ENCODE measurements around the gene PAPPA. TPM values are rescaled to one million over a fixed set of nuclear protein-coding genes. Genes with fewer than 3 reads are reported as not detected.

PAPPA gene
- total RNA-seq, 2 experiments from 2014 or later, result not detected

- TF ChIP-seq, protein P1, sequence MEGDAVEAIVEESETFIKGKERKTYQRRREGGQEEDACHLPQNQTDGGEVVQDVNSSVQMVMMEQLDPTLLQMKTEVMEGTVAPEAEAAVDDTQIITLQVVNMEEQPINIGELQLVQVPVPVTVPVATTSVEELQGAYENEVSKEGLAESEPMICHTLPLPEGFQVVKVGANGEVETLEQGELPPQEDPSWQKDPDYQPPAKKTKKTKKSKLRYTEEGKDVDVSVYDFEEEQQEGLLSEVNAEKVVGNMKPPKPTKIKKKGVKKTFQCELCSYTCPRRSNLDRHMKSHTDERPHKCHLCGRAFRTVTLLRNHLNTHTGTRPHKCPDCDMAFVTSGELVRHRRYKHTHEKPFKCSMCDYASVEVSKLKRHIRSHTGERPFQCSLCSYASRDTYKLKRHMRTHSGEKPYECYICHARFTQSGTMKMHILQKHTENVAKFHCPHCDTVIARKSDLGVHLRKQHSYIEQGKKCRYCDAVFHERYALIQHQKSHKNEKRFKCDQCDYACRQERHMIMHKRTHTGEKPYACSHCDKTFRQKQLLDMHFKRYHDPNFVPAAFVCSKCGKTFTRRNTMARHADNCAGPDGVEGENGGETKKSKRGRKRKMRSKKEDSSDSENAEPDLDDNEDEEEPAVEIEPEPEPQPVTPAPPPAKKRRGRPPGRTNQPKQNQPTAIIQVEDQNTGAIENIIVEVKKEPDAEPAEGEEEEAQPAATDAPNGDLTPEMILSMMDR (conservative IDR thresholded peaks at IDR 0.05; ENCODE audit: low read length), result no peak
- no peak for TF ChIP-seq EZH2phosphoT487 (IDR thresholded peaks at IDR 0.05; ENCODE audit: borderline replicate concordance, low read depth, low read length)
- POLR2A ChIA-PET, result no interaction called here
- Histone ChIP-seq H3K9me3 (ENCODE audit: low read length) (no peaks in the 10 kb centered on the region), H3K27ac (ENCODE audit: low read depth, low read length, poor library complexity, severe bottlenecking) (no peak overlapping the region), H3K79me2 (ENCODE audit: insufficient read depth, low read depth, low read length) (no peaks in the 10 kb centered on the region), H3K36me3 (ENCODE audit: insufficient read depth, low read length) (no peaks in the 10 kb centered on the region), H3K9me2 (ENCODE audit: insufficient read depth, low read length) (no peaks in the 10 kb centered on the region), H2AFZ (ENCODE audit: low read length) (no peak overlapping the region), H3K4me2 (ENCODE audit: low read length) (no peak overlapping the region), H3K4me1 (ENCODE audit: insufficient read depth, low read length, poor library complexity, severe bottlenecking) (no peaks in the 10 kb centered on the region), H3K4me3 (ENCODE audit: low read depth, low read length, poor library complexity, severe bottlenecking) (no peak overlapping the region), H4K20me1 (ENCODE audit: insufficient read depth, low read length) (no peaks in the 10 kb centered on the region)
- intact Hi-C loops (cut with micrococcal nuclease; ENCODE audit: unreplicated experiment), result no loop called here
- DNase-seq (ENCODE audit: low spot score), result no peak
- CTCF ChIA-PET (ENCODE audit: unreplicated experiment), result no interaction called here
- BruUV-seq (replicated peaks), result no TSS peak
Measured at GRCh38 chr9:116318468-116319374, 165.1 kb downstream of the PAPPA start.

DNA sequence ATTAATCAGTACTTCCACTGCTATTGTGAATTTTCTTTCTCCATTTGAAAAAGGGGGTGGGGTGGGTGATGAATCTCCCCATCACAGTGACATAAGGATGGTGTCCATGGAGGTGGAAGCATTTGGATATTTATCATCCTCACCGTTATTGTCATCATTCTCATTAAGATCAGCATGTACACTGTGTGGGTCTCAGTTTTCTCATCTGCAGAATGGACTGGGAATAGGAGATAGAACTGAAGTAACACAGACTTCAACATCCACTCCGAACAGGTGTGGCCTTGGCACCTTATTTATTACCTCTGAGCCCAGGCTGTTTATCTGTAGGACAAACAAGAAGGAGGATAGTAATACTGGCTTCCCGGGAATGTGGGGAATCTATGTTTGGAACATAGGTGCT is 165.9 kb downstream of the PAPPA start:
- no peak overlapping the region for H3K27ac ChIP-seq (ENCODE audit: low read depth, low read length, poor library complexity, severe bottlenecking)
- no peak overlapping the region for H3K4me3 ChIP-seq (ENCODE audit: low read depth, low read length, poor library complexity, severe bottlenecking)
- H4K20me1 ChIP-seq (ENCODE audit: insufficient read depth, low read length), result no peaks in the 10 kb centered on the region
- no peaks in the 10 kb centered on the region for H3K36me3 ChIP-seq (ENCODE audit: insufficient read depth, low read length)
- H3K4me1 ChIP-seq (ENCODE audit: insufficient read depth, low read length, poor library complexity, severe bottlenecking), result no peaks in the 10 kb centered on the region
- H2AFZ ChIP-seq (ENCODE audit: low read length), result no peak overlapping the region
- no peaks in the 10 kb centered on the region for H3K9me3 ChIP-seq (ENCODE audit: low read length)
- BruUV-seq (replicated peaks), result no TSS peak
- H3K4me2 ChIP-seq (ENCODE audit: low read length), result no peak overlapping the region
- no peaks in the 10 kb centered on the region for H3K79me2 ChIP-seq (ENCODE audit: insufficient read depth, low read depth, low read length)
- ChIA-PET CTCF (ENCODE audit: unreplicated experiment) (no interaction called here), POLR2A (no interaction called here)
- intact Hi-C loops (cut with micrococcal nuclease; ENCODE audit: unreplicated experiment), result no loop called here
- DNase-seq (ENCODE audit: low spot score), result no peak
- no peaks in the 10 kb centered on the region for H3K9me2 ChIP-seq (ENCODE audit: insufficient read depth, low read length)
- no peak for TF ChIP-seq EZH2phosphoT487 (IDR thresholded peaks at IDR 0.05; ENCODE audit: borderline replicate concordance, low read depth, low read length)
- TF ChIP-seq, protein P1 (conservative IDR thresholded peaks at IDR 0.05; ENCODE audit: low read length), result no peak

- no peaks in the 10 kb centered on the region for H3K9me3 ChIP-seq (ENCODE audit: low read length)
- no peak for DNase-seq (ENCODE audit: low spot score)
- intact Hi-C loops (cut with micrococcal nuclease; ENCODE audit: unreplicated experiment), result no loop called here
- H4K20me1 ChIP-seq (ENCODE audit: insufficient read depth, low read length), result no peaks in the 10 kb centered on the region
- ChIA-PET CTCF (ENCODE audit: unreplicated experiment) (no interaction called here), POLR2A (no interaction called here)
- no peak overlapping the region for H3K27ac ChIP-seq (ENCODE audit: low read depth, low read length, poor library complexity, severe bottlenecking)
- H3K4me1 ChIP-seq (ENCODE audit: insufficient read depth, low read length, poor library complexity, severe bottlenecking), result no peaks in the 10 kb centered on the region
- H3K4me3 ChIP-seq (ENCODE audit: low read depth, low read length, poor library complexity, severe bottlenecking), result no peak overlapping the region
- no peaks in the 10 kb centered on the region for H3K79me2 ChIP-seq (ENCODE audit: insufficient read depth, low read depth, low read length)
- TF ChIP-seq EZH2phosphoT487 (IDR thresholded peaks at IDR 0.05; ENCODE audit: borderline replicate concordance, low read depth, low read length), result no peak
- TF ChIP-seq, protein P1 (conservative IDR thresholded peaks at IDR 0.05; ENCODE audit: low read length), result no peak
- H3K36me3 ChIP-seq (ENCODE audit: insufficient read depth, low read length), result no peaks in the 10 kb centered on the region
- H3K4me2 ChIP-seq (ENCODE audit: low read length), result no peak overlapping the region
- H2AFZ ChIP-seq (ENCODE audit: low read length), result no peak overlapping the region
- no TSS peak for BruUV-seq (replicated peaks)
- no peaks in the 10 kb centered on the region for H3K9me2 ChIP-seq (ENCODE audit: insufficient read depth, low read length)
Measured at GRCh38 chr9:116320290-116320689, 166.7 kb downstream of the PAPPA start.
